Inflammatory macrophage treated with lipopolysaccharide for 1 hour (primary cell): ENCODE measurements around the gene RIN3.
"Not testable (repeated sequence)": the region's sequence is repeated elsewhere in the genome, so short reads cannot be mapped to it uniquely, and the experiment has no call there.

ENCODE experiments used
- DNase-seq, 2 donors: peaks; one replicate each; pipeline ENCODE4 v3.0.0-alpha.2; 2020 to 2022

The RIN3 gene

GRCh38 chr14:92675976-92676375 is 162.4 kb downstream of the RIN3 start:
- peak; percentile 54 to 61 for DNase-seq

GRCh38 chr14:92676403-92677086 is 163.0 kb downstream of the RIN3 start:
- DNase-seq = no peak

- DNase-seq = peak; percentile 90 to 96
Measured at GRCh38 chr14:92677087-92677668, 163.6 kb downstream of the RIN3 start.

- DNase-seq = no peak
Measured at GRCh38 chr14:92677955-92678354, 164.4 kb downstream of the RIN3 start.

GRCh38 chr14:92678766-92679165 is 165.2 kb downstream of the RIN3 start:
- no peak for DNase-seq

GRCh38 chr14:92679246-92679645 is 165.7 kb downstream of the RIN3 start:
- DNase-seq = no peak

GRCh38 chr14:92680330-92680729 is 166.7 kb downstream of the RIN3 start:
- DNase-seq = not testable (repeated sequence)

GRCh38 chr14:92680781-92681650 is 167.4 kb downstream of the RIN3 start:
- peak; percentile 68 to 87 for DNase-seq

- no peak for DNase-seq
Measured at GRCh38 chr14:92683041-92683440, 169.5 kb downstream of the RIN3 start.

GRCh38 chr14:92684801-92685560 is 171.4 kb downstream of the RIN3 start:
- DNase-seq = no peak

GRCh38 chr14:92685784-92686355 is 172.3 kb downstream of the RIN3 start:
- no peak for DNase-seq

GRCh38 chr14:92686411-92686899 is 172.9 kb downstream of the RIN3 start:
- no peak for DNase-seq

GRCh38 chr14:92686900-92687427 is 173.4 kb downstream of the RIN3 start:
- DNase-seq = peak in 1 of 2 donors; percentile 65

GRCh38 chr14:92687681-92688433 is 174.3 kb downstream of the RIN3 start:
- no peak for DNase-seq

- DNase-seq = no peak
Measured at GRCh38 chr14:92688434-92689375, 175.1 kb downstream of the RIN3 start.

GRCh38 chr14:92690171-92691011 is 176.8 kb downstream of the RIN3 start:
- DNase-seq = no peak

- peak in 1 of 2 donors; percentile 20 for DNase-seq
Measured at GRCh38 chr14:92692822-92693226, 179.2 kb downstream of the RIN3 start.

- DNase-seq = no peak
Measured at GRCh38 chr14:92693998-92694795, 180.6 kb downstream of the RIN3 start.
